Endothelial cell of umbilical vein (primary cell): ENCODE measurements around the gene SCGN. TPM values are rescaled to one million over a fixed set of nuclear protein-coding genes. Genes with fewer than 3 reads are reported as not detected.

Experiments used
- BruUV-seq: library from RNA; stranded (reverse); fragments of 400-500 nt; replicated peaks from 2 replicates; lab custom pipeline; 2021; lab: Mats Ljungman, UMichigan
- CTCF ChIA-PET: fragments of 300-600, 350-600 bp; sonication (Branson Sonifier 250); formaldehyde crosslinking; loops from one replicate; lab custom pipeline; 2021; ENCODE audit warnings: antibody characterized with exemption, inconsistent platforms; lab: Charles Lee
- POLR2A ChIA-PET: fragments of 300-600, 350-600 bp; sonication (Branson Sonifier 250); formaldehyde crosslinking; loops from one replicate; lab custom pipeline; 2021; ENCODE audit warnings: antibody characterized with exemption, inconsistent platforms; lab: Charles Lee
- DNase-seq: peaks from one replicate; pipeline ENCODE4 v3.0.0-alpha.2; 2011; ENCODE audit warnings: low read depth, low spot score
- FAIRE-seq: peaks from 2 replicates; lab custom pipeline; 2011; peaks lifted over from hg19 to GRCh38; lab: Jason Lieb, UNC
- H2AFZ ChIP-seq: 2 replicates; pipeline ENCODE4 v1.6.0; 2012; ENCODE audit warnings: low read depth, low read length, control low read depth, inconsistent platforms
- H3K27ac ChIP-seq: 2 replicates; pipeline ENCODE4 v1.5.1; 2011; ENCODE audit warnings: low read depth, mild to moderate bottlenecking, control low read depth, low read length, moderate library complexity; ENCODE audit not compliant: insufficient read depth
- H3K27me3 ChIP-seq, 2 experiments: 2 replicates each; pipeline versions ENCODE4 v1.6.0 to v1.6.1; 2011; ENCODE audit warnings: low read length in 2 of 2, mixed read lengths in 1 of 2; ENCODE audit not compliant: control insufficient read depth in 2 of 2, insufficient read depth in 2 of 2
- H3K36me3 ChIP-seq, 2 experiments: 2 replicates in 1 of 2; 3 replicates in 1 of 2; pipeline ENCODE4 v1.5.1; 2011; ENCODE audit warnings: low read length in 2 of 2, mild to moderate bottlenecking in 1 of 2, moderate library complexity in 1 of 2; ENCODE audit not compliant: control insufficient read depth in 2 of 2, insufficient read depth in 2 of 2; ENCODE audit errors: extremely low read depth in 1 of 2
- H3K4me1 ChIP-seq: 3 replicates; pipeline ENCODE4 v1.5.1; 2011; ENCODE audit warnings: mild to moderate bottlenecking, low read length; ENCODE audit not compliant: control insufficient read depth, insufficient read depth; ENCODE audit errors: extremely low read depth
- H3K4me2 ChIP-seq: 2 replicates; pipeline ENCODE4 v1.6.1; 2011; ENCODE audit warnings: low read length, control low read depth, mixed read lengths; ENCODE audit not compliant: insufficient read depth
- H3K4me3 ChIP-seq, 3 experiments: fragments of 200-600 bp in 1 of 3; sonication (generic), shearing (Covaris generic) in 1 of 3; replicated peaks in 1 of 3; 2 replicates each; pipeline ENCODE4 v1.5.1; 2011 to 2016; ENCODE audit warnings: control low read depth in 3 of 3, low read length in 3 of 3, mild to moderate bottlenecking in 2 of 3, inconsistent platforms in 1 of 3, low read depth in 1 of 3, moderate library complexity in 1 of 3; ENCODE audit not compliant: insufficient read depth in 1 of 3
- H3K79me2 ChIP-seq: 2 replicates; pipeline ENCODE4 v1.6.0; 2012; ENCODE audit warnings: low read length, inconsistent platforms; ENCODE audit not compliant: control insufficient read depth, insufficient read depth
- H3K9ac ChIP-seq: replicated peaks from 2 replicates; pipeline ENCODE3; 2011; ENCODE audit warnings: low read length, control low read depth; ENCODE audit not compliant: insufficient read depth; ENCODE audit errors: extremely low read depth
- H3K9me1 ChIP-seq: replicated peaks from 3 replicates; pipeline ENCODE4 v1.6.0; 2011; ENCODE audit warnings: mild to moderate bottlenecking, low read length; ENCODE audit not compliant: control insufficient read depth, insufficient read depth; ENCODE audit errors: extremely low read depth
- H3K9me3 ChIP-seq: replicated peaks from 2 replicates; pipeline ENCODE4 v1.5.1; 2012; ENCODE audit warnings: low read length, inconsistent platforms; ENCODE audit not compliant: control insufficient read depth, insufficient read depth
- H4K20me1 ChIP-seq: replicated peaks from 2 replicates; pipeline ENCODE3; 2011; ENCODE audit warnings: mild to moderate bottlenecking, low read length; ENCODE audit not compliant: control insufficient read depth, insufficient read depth; ENCODE audit errors: extremely low read depth
- EZH2 ChIP-seq: IDR thresholded peaks from 2 replicates; pipeline ENCODE4 v1.6.1; 2012; ENCODE audit warnings: borderline replicate concordance, low read depth, mild to moderate bottlenecking, moderate library complexity, low read length, inconsistent platforms; ENCODE audit not compliant: severe bottlenecking
- FOS ChIP-seq: IDR thresholded peaks from 2 replicates; pipeline ENCODE4 v1.6.1; 2011; ENCODE audit warnings: mild to moderate bottlenecking, low read length, moderate library complexity, borderline replicate concordance; ENCODE audit not compliant: insufficient read depth
- GATA2 ChIP-seq: IDR thresholded peaks from 2 replicates; pipeline ENCODE4 v1.7.0; 2011; ENCODE audit warnings: low read depth, mild to moderate bottlenecking, moderate library complexity, mixed read lengths, low read length; ENCODE audit not compliant: insufficient read length, insufficient read depth
- JUN ChIP-seq: IDR thresholded peaks from 2 replicates; pipeline ENCODE4 v1.6.1; 2011; ENCODE audit warnings: borderline replicate concordance, low read depth; ENCODE audit not compliant: insufficient read length, insufficient read depth
- MYC ChIP-seq: IDR thresholded peaks from one replicate; pipeline ENCODE4 v1.6.1; 2011; ENCODE audit warnings: mild to moderate bottlenecking, low read depth, low read length
- POLR2A ChIP-seq: IDR thresholded peaks from 2 replicates; pipeline ENCODE4 v1.6.1; 2012; ENCODE audit warnings: low read depth, mild to moderate bottlenecking, control low read depth, low read length
- POLR2AphosphoS5 ChIP-seq: IDR thresholded peaks from 2 replicates; pipeline ENCODE4 v1.6.1; 2012; ENCODE audit warnings: low read depth, mild to moderate bottlenecking, control low read depth, low read length, moderate library complexity; ENCODE audit not compliant: insufficient read depth
- dilution Hi-C: fragments of 300-500 bp; cut with MboI; formaldehyde crosslinking; loops from one replicate; pipeline ENCODE4 v1.15.0; 2019; ENCODE audit warnings: low sequenced_read_pairs; ENCODE audit not compliant: extremely low pct_ligation_motif_present
- intact Hi-C: fragments of 100-400 bp; cut with micrococcal nuclease; formaldehyde crosslinking; loops from one replicate; pipeline ENCODE4 v1.10.0; 2022
- polyA plus RNA-seq, 4 experiments: library from polyadenylated mRNA; depleted of rRNA in 3 of 4; stranded (reverse) in 3 of 4; unstranded in 1 of 4; fragments of >200 nt; gene quantifications; 2 replicates each; pipeline versions ENCODE4 v1.2.1 to v1.2.3, GENCODE V29; 2011 to 2012; ENCODE audit warnings: missing spikeins in 1 of 4
- total RNA-seq: library from RNA; stranded (reverse); gene quantifications from 2 replicates; pipeline ENCODE4 v1.2.3, GENCODE V29; 2021
- TF ChIP-seq, protein P1 (sequence below): IDR thresholded peaks from 2 replicates; pipeline ENCODE4 v1.6.1; 2011; ENCODE audit not compliant: insufficient read depth, insufficient read length
- TF ChIP-seq, protein P2 (sequence below), 2 donors: IDR thresholded peaks; 1 replicate in 1 of 2; 2 replicates in 1 of 2; pipeline ENCODE4 v1.5.1; 2011; ENCODE audit warnings: low read length in 2 of 2, mild to moderate bottlenecking in 2 of 2, moderate library complexity in 2 of 2, control low read depth in 1 of 2, inconsistent platforms in 1 of 2, low read depth in 1 of 2; ENCODE audit not compliant: insufficient read depth in 1 of 2; ENCODE audit errors: extremely low read depth in 1 of 2

SCGN gene
- total and polyA plus RNA-seq, 2 donors (not counting 3 experiments of a cell fraction or from before 2014, with no cell fraction given), result not detected

DNA sequence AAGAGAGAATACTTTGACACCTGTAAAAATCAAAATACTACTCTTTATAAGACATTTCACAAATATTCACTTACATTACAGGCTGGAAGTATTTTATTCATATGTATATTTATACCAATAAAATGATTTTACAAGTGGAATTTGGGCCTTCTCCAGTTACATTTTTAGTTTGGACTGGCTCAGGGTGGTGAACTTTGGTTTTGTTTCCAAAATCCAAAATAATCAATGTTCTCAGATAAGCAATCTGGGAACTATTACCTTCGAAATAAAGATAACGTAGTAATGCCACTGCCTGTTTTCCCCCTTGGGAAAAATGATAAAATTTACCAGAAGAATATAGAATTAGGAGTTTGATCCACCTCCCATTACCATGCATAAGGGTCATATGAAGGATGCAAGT, 31.6 kb upstream of the SCGN start:
- Histone ChIP-seq H3K4me3 (no peak overlapping the region), H3K9me1 (no peaks in the 10 kb centered on the region), H3K36me3 (no peaks in the 10 kb centered on the region), H3K27ac (no peak overlapping the region), H3K27me3 (no peaks in the 10 kb centered on the region), H2AFZ (no peak overlapping the region), H3K79me2 (no peaks in the 10 kb centered on the region), H4K20me1 (no peaks in the 10 kb centered on the region), H3K9me3 (no peaks in the 10 kb centered on the region), H3K4me1 (no peaks in the 10 kb centered on the region), H3K4me2 (no peak overlapping the region), H3K9ac (no peak overlapping the region)
- no peak for DNase-seq
- BruUV-seq, result no TSS peak
- TF ChIP-seq POLR2A, result no peak
- no peak for TF ChIP-seq POLR2AphosphoS5
- TF ChIP-seq FOS, result no peak
- TF ChIP-seq, protein P1, sequence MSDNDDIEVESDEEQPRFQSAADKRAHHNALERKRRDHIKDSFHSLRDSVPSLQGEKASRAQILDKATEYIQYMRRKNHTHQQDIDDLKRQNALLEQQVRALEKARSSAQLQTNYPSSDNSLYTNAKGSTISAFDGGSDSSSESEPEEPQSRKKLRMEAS, result no peak
- TF ChIP-seq GATA2, result no peak
- TF ChIP-seq, protein P2, sequence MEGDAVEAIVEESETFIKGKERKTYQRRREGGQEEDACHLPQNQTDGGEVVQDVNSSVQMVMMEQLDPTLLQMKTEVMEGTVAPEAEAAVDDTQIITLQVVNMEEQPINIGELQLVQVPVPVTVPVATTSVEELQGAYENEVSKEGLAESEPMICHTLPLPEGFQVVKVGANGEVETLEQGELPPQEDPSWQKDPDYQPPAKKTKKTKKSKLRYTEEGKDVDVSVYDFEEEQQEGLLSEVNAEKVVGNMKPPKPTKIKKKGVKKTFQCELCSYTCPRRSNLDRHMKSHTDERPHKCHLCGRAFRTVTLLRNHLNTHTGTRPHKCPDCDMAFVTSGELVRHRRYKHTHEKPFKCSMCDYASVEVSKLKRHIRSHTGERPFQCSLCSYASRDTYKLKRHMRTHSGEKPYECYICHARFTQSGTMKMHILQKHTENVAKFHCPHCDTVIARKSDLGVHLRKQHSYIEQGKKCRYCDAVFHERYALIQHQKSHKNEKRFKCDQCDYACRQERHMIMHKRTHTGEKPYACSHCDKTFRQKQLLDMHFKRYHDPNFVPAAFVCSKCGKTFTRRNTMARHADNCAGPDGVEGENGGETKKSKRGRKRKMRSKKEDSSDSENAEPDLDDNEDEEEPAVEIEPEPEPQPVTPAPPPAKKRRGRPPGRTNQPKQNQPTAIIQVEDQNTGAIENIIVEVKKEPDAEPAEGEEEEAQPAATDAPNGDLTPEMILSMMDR (IDR thresholded peaks at IDR 0.05; ENCODE audit: extremely low read depth in 1 of 2, insufficient read depth in 1 of 2, low read depth in 1 of 2, low read length in 2 of 2), result no peak
- no peak for TF ChIP-seq MYC
- TF ChIP-seq JUN, result no peak
- TF ChIP-seq EZH2, result no peak
- dilution Hi-C loops (no loop called here), intact Hi-C loops (no loop called here)
- CTCF ChIA-PET, result interaction anchor here (1.0 kb wide), 1 partner anchor 20 kb away, joined by 4 read pairs; no protein-coding TSS in a partner anchor
- POLR2A ChIA-PET, result no interaction called here
- FAIRE-seq, result no peak
